GM19023 (cell line): ENCODE measurements around the gene LRRTM1.

ENCODE experiments used
- ATAC-seq: cut with Tn5 transposase; IDR thresholded peaks from one replicate; pipeline ENCODE4 v1.9.1; 2021; ENCODE audit warnings: mild to moderate bottlenecking, moderate library complexity; ENCODE audit not compliant: unreplicated experiment

The LRRTM1 gene

DNA sequence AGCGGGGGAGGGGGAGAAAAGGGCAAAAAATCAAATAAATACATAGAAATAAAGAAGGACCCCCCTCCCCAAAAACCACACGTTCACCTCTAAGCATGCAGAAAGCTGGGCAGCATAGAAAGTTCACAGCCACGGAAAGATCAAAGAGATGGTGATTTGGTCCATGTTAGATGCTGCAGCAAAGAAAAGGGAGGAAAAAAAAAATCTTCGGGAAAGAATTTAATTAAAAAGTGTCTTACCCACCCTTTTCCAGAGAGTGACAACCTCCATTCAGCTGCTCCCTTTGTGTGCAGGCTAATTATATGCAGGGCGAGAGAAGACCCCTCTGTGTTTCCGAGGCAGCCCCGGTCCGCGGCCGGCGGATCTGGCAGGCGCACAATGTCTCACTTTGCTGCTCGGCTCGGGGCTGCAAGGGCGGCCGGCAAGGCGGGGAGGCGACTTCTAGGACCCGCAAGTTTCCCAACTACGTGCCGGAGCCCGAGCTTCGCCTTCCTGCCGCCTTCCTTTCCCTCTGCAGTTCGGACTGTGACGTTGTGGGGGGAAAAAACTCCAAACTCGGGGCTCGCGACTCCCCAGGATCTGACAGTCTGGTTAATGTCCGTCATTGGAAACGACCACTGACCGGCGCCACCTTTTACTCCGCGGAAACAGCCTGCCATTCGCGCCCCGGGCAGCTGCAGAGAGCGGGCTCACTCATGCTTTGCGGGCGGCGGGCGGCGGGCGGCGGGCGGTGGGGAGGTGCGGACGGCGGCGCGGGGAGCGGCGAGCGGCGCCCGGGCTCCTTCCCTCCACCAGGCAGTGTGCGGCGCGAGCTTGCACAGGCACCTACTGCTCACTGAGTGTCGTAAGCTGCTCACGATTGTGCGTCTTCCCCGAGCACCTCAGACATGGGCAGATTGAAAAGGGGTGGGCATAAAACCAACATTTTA, at the start of gene LRRTM1:
Gene LRRTM1 (minus strand): TSS at position 844 of the 929 bp plus-strand sequence. CDS start 933 bp downstream, outside the sequence.
- no peak for ATAC-seq

DNA sequence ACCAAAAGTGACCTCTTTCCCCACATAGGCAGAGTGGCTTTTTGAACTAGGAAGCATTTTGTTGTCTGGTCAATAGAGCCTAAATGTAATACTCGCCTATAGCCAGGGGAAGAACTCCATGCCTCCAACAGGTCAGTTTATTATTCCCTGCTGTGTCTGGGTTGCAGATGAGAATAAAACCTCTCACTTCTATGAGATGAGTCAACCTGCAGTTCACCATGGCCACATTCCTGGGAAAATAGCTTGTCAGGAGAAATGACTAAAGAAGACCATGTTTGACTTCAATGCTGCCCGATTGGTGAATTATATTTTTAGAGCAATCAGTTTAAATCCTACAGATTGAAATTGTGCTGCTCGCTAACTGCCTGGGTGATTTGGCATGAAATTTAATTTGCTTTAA, 46.7 kb upstream of the LRRTM1 start:
- ATAC-seq = no peak

DNA sequence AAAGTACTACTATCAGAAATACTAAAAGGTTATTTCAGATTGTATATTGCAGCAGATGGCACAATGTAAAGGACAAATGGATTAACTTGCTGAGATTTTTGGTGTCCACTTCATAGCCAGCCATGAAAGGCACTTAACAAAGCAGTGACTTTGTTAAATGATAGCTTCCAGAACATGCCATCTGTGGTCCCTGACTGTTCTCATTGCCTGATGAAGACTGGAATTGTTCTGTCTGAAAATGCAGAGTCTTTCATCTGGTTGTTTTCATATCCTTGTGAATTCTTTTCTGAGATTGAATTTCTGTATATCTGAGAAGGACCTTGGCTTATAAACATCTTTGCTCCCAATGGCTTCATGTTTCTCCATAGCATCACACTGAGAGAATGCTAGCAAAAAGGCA, 44.4 kb upstream of the LRRTM1 start:
- ATAC-seq = no peak

GRCh38 chr2:80348078-80348477, 43.5 kb upstream of the LRRTM1 start:
- ATAC-seq = no peak

GRCh38 chr2:80340022-80340421, 35.5 kb upstream of the LRRTM1 start:
- ATAC-seq = no peak

DNA sequence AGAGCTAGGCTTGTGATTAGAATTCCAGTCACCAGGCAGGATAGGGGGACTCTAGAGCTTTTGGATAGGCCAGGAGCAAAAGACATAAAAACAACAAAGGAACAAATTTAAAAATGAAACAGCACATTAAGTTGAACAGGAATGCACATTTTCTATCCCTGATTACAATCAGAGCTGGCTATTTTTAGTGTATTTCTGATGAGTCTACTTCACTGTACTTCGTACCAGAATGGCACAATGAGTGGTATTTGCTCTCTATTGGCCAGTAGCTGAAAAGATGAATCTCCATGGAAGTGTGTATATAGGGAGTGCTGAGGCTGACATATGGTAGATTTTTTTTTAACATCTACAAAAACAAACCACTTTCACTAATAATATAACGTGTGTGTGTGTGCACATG, 34.2 kb upstream of the LRRTM1 start:
- ATAC-seq = no peak

DNA sequence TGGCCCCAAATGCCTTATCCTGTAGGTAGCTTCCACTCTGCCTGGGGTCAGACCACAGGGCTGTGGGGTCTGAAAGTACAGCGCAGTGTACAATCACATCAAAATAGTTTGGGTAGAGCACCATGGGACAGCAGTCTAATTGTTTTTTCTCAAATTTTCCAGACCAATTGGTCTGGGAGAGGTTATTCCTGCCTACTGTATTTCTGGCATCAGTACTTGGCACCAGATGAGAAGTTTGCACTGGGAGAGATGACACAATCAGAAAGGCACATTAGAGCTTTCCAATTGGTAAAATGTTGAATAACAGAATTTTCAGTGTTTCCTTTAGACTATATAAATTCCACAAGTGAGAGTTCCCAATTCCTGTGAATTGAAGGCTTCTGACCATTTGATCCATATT, 30.9 kb upstream of the LRRTM1 start:
- ATAC-seq = no peak

- no peak for ATAC-seq
Measured at GRCh38 chr2:80333886-80334285, 29.3 kb upstream of the LRRTM1 start.

- no peak for ATAC-seq
Measured at GRCh38 chr2:80330527-80331450, 26.2 kb upstream of the LRRTM1 start.

- ATAC-seq = no peak
Measured at GRCh38 chr2:80329491-80329890, 24.9 kb upstream of the LRRTM1 start.

DNA sequence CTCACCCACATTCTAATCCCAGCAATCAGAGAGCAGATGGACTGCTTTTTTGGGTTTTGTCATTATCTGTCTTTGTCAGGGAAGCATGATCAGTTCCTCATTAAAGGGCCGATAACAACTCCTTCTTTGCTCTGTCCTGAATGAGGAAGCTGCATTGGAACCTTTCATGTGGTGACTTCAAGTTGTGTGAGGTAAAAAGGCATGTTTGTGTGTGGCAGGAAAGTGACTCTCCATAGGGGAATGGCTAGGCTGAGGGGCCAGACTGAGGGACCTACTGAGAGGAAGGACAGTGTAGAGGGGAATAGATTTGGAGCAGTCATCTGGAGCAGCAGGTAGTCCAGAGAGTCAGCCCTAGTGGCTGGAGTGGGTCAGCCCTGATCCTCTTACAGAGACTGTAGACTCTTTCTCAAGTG, 23.6 kb upstream of the LRRTM1 start:
- ATAC-seq = no peak

DNA sequence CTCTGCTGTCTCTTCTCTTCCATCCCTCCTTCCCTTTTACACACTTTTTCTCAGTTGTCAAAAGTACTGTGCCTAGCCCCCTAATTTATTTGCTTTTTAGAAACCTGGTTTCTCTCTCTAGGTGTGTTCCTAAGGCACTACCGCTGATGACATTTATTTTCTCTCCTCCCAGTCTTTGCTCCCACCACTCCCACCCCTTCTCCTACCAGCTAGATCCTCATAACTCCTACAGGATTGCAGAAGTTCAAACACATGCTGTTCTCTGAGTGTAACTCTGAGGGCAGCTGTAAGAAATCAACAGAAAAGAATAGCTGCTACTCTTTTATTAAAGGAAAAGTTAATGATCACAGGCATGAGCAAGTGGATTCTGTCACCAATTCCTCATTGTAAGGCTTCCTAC, 22.3 kb upstream of the LRRTM1 start:
- ATAC-seq = no peak

DNA sequence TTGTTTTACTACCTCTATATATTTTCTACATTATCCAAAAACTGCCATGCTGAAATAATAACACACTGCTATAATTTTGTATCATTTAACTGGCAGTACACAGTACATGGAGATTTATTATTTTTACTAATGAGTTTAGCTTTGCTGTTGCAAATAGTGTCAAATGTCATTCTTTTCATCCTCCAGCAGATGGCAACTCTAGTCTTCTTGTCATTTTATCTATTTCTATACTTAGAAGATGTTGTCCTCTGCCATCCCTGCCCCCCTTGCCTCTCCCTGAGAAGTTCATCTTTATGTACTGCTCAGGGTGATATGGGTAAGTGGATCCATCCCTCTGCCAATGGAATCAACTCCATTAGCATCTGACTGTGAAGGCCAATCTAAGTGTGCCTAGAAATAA, 21.7 kb upstream of the LRRTM1 start:
- ATAC-seq = no peak

- ATAC-seq = no peak
Measured at GRCh38 chr2:80324525-80324924, 20.0 kb upstream of the LRRTM1 start.

GRCh38 chr2:80323610-80324009, 19.1 kb upstream of the LRRTM1 start:
- no peak for ATAC-seq

- ATAC-seq = no peak
Measured at GRCh38 chr2:80322958-80323357, 18.4 kb upstream of the LRRTM1 start.

DNA sequence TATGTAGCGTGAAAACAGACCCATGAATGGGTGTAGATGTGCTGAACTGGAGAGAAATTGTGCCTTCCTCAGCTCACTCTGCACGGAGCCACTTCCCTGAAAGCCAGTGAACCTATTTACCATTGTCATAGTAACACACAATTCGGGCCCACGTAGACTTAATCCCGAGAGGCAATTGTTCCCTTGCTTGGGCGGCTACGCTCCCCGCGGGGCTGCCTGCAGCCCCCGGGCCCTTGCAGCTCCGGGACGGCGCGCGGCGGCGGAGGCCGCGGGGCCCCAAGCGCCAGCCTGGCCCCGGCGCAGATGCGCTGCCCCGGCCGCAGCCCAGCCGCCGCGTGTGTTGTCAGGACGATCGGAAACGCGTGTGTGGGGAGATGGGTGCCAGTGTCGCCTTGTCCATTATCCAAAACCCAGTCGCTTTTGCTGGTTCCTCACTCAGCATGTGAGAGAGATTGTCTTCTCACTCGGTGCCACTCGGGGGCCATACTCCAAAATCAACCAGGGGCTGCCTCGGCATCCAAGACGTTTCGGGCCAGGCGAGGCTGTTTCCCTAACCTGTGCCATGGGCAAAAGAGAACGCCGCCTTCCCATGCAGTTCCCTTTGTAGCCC, 17.9 kb upstream of the LRRTM1 start:
- ATAC-seq = no peak

DNA sequence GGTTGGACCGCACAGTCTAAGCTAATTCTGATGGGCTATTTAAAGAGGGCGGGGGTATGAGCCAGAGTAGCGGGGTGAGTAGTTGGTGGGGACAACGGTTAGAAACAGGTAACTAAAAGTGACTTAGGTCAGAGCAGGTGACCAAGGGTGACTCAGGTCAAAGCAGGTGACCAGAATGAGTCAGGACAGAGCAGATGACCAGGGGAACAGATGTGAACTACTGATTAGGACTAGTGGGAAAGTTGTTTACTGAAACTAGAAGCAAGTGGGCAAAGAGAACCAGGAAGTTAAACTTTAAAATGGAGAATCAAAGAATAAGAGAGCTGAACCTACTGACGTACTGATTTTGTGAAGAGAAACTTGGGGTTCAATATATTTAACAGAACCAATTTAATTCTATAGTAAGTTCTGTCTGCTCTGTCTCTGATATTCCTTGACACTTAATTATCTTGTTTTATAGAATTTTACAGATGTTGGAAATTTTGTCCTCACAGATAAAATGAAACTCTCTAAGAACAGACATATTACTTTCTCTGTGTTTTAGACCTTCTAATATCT, 7.8 kb upstream of the LRRTM1 start:
- ATAC-seq = no peak

DNA sequence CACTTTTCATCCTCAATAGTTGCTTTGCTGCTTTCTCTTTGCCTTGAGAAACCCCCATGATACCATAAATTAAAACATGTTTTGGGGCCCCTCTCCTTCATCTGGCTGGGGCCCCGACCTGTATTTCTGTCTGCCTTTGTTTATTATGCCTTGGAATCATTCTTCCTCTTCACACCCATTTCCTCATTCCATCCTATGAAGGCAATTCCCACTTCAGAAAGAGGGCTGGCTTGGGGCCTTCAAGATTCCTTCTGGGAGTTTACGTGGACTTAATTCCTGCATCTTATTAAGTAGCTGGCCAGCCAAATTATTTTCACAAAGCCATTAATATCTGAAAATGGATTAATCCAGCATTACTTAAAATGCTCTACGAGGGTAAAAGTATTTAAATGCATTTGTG, 6.8 kb upstream of the LRRTM1 start:
- ATAC-seq = no peak

- ATAC-seq = no peak
Measured at GRCh38 chr2:80303006-80303908, 1.3 kb downstream of the LRRTM1 start.
